ENCODE measurements around the gene ATF5. TPM values are rescaled to one million over a fixed set of nuclear protein-coding genes. Genes with fewer than 3 reads are reported as not detected.
A peak's percentile ranks its signal among the peaks of the same experiment; 100 is the strongest.

The ATF5 gene
- total and polyA plus RNA-seq, 11 donors: 3.9 to 33.0 (median 9.5) TPM

- H3K27me3 ChIP-seq: peaks cover 0 to 10% (median 0%) of the 10 kb centered on the region in 9 donors
- H3K27ac ChIP-seq: no peak overlapping the region
- H3K9me3 ChIP-seq: no peaks in the 10 kb centered on the region
- no peaks in the 10 kb centered on the region for H3K36me3 ChIP-seq
- TF ChIP-seq CTCF (IDR thresholded peaks at IDR 0.05) (no peak), POLR2A (IDR thresholded peaks at IDR 0.05) (no peak)
- ATAC-seq (no peak), DNase-seq (no peak)
- H3K4me1 ChIP-seq: peaks cover 0 to 44% (median 5%) of the 10 kb centered on the region in 12 donors
- H3K4me3 ChIP-seq: no peak overlapping the region
- intact Hi-C loops (cut with DNase I): loop anchor here in 1 of 10 donors (5.0 kb wide), 1 partner anchor 35 kb away; no protein-coding TSS in a partner anchor
- WGBS, 4 donors: 86 to 95% (median 88%) methylated on average over 7 to 9 of the region's 9 CpGs
Observed at GRCh38 chr19:49951806-49952478, 22.9 kb downstream of the ATF5 start.

- DNase-seq (no peak), ATAC-seq (no peak)
- Histone ChIP-seq H3K27me3 (peaks cover 0 to 8% (median 0%) of the 10 kb centered on the region in 9 donors), H3K9me3 (no peaks in the 10 kb centered on the region), H3K27ac (no peak overlapping the region), H3K4me3 (no peak overlapping the region), H3K4me1 (peaks cover 0 to 44% (median 5%) of the 10 kb centered on the region in 12 donors), H3K36me3 (no peaks in the 10 kb centered on the region)
- TF ChIP-seq CTCF (IDR thresholded peaks at IDR 0.05) (no peak), POLR2A (IDR thresholded peaks at IDR 0.05) (no peak)
- intact Hi-C loops (cut with DNase I): loop anchor here in 1 of 10 donors (5.0 kb wide), 1 partner anchor 35 kb away; no protein-coding TSS in a partner anchor
Observed at GRCh38 chr19:49952479-49952836, 23.5 kb downstream of the ATF5 start.

- WGBS, 4 donors: 76 to 83% (median 80%) methylated on average over 13 of the region's 13 CpGs
- Histone ChIP-seq H3K27me3 (peaks cover 0 to 8% (median 0%) of the 10 kb centered on the region in 9 donors), H3K9me3 (no peaks in the 10 kb centered on the region), H3K4me3 (no peak overlapping the region), H3K4me1 (peaks cover 0 to 44% (median 5%) of the 10 kb centered on the region in 12 donors), H3K36me3 (no peaks in the 10 kb centered on the region), H3K27ac (peak overlapping the region in 1 of 12 donors; percentile 17)
- intact Hi-C loops (cut with DNase I): loop anchor here in 1 of 10 donors (5.0 kb wide), 1 partner anchor 34 kb away; no protein-coding TSS in a partner anchor
- ATAC-seq (no peak), DNase-seq (no peak)
- TF ChIP-seq CTCF (IDR thresholded peaks at IDR 0.05): no peak
- TF ChIP-seq POLR2A (IDR thresholded peaks at IDR 0.05): no peak
Observed at GRCh38 chr19:49952906-49953305, 23.9 kb downstream of the ATF5 start.

GRCh38 chr19:49953416-49953815 lies 24.4 kb downstream of the ATF5 start:
- DNase-seq (no peak), ATAC-seq (peak in 2 of 4 donors; percentile 12 to 58)
- Histone ChIP-seq H3K27ac (peak overlapping the region in 2 of 12 donors; percentile 17 to 46), H3K4me1 (peaks cover 0 to 44% (median 5%) of the 10 kb centered on the region in 12 donors), H3K9me3 (no peaks in the 10 kb centered on the region), H3K4me3 (no peak overlapping the region), H3K27me3 (peaks cover 0 to 4% (median 0%) of the 10 kb centered on the region in 9 donors), H3K36me3 (no peaks in the 10 kb centered on the region)
- 58 to 73% (median 63%) methylated on average over 7 of the region's 7 CpGs for WGBS, 4 donors
- intact Hi-C loops (cut with DNase I): loop anchor here in 1 of 10 donors (5.0 kb wide), 1 partner anchor 34 kb away; no protein-coding TSS in a partner anchor
- TF ChIP-seq CTCF (IDR thresholded peaks at IDR 0.05): no peak
- no peak for TF ChIP-seq POLR2A (IDR thresholded peaks at IDR 0.05)
